GM18502 (cell line): ENCODE results near the gene VEZT.
"Not testable (repeated sequence)": the region's sequence is repeated elsewhere in the genome, so short reads cannot be mapped to it uniquely, and the experiment has no call there.

ENCODE experiments used
- ATAC-seq: cut with Tn5 transposase; IDR thresholded peaks from one replicate; pipeline ENCODE4 v1.9.1; 2021; ENCODE audit warnings: mild to moderate bottlenecking; ENCODE audit not compliant: unreplicated experiment, poor library complexity

Gene VEZT

GRCh38 chr12:95217377-95218149 is at the start of gene VEZT, which contains the start of gene FGD6:
Gene VEZT (plus strand): TSS chr12:95217807. CDS start chr12:95217851, 44 bp downstream.
Gene FGD6 (minus strand): TSS chr12:95217467. CDS start chr12:95217240, 227 bp downstream.
- ATAC-seq, result peak; percentile 92

GRCh38 chr12:95168746-95169145 is 48.9 kb upstream of the VEZT start:
- ATAC-seq, result no peak

GRCh38 chr12:95169368-95169767 is 48.2 kb upstream of the VEZT start:
- ATAC-seq, result no peak

GRCh38 chr12:95173392-95174251 is 44.0 kb upstream of the VEZT start:
- no peak for ATAC-seq

- no peak for ATAC-seq
Measured at GRCh38 chr12:95177201-95177768, 40.3 kb upstream of the VEZT start.

GRCh38 chr12:95178136-95178535 is 39.5 kb upstream of the VEZT start:
- ATAC-seq, result no peak

- no peak for ATAC-seq
Measured at GRCh38 chr12:95179011-95179410, 38.6 kb upstream of the VEZT start.

GRCh38 chr12:95181103-95181502 is 36.5 kb upstream of the VEZT start:
- ATAC-seq, result no peak

- no peak for ATAC-seq
Measured at GRCh38 chr12:95182868-95183415, 34.7 kb upstream of the VEZT start.

GRCh38 chr12:95184121-95184520 is 33.5 kb upstream of the VEZT start:
- no peak for ATAC-seq

GRCh38 chr12:95185072-95185471 is 32.5 kb upstream of the VEZT start:
- ATAC-seq, result no peak

GRCh38 chr12:95185854-95186253 is 31.8 kb upstream of the VEZT start:
- no peak for ATAC-seq

- no peak for ATAC-seq
Measured at GRCh38 chr12:95187865-95188415, 29.7 kb upstream of the VEZT start.

GRCh38 chr12:95191060-95191696 is 26.4 kb upstream of the VEZT start:
- ATAC-seq, result no peak

GRCh38 chr12:95192271-95192670 is 25.3 kb upstream of the VEZT start:
- ATAC-seq, result no peak

GRCh38 chr12:95193139-95193538 is 24.5 kb upstream of the VEZT start:
- ATAC-seq, result no peak

- ATAC-seq, result no peak
Measured at GRCh38 chr12:95195122-95195521, 22.5 kb upstream of the VEZT start.

GRCh38 chr12:95196875-95197569 is 20.6 kb upstream of the VEZT start:
- not testable (repeated sequence) for ATAC-seq

- no peak for ATAC-seq
Measured at GRCh38 chr12:95197636-95198035, 20.0 kb upstream of the VEZT start.
